Measurements from ENCODE around the gene B9D1.

- TF ChIP-seq POLR2AphosphoS5 (IDR thresholded peaks at IDR 0.05; ENCODE audit: low read depth, low read length), result peak; percentile 92
- peak; percentile 93 for TF ChIP-seq MXI1 (IDR thresholded peaks at IDR 0.05; ENCODE audit: low read depth, low read length)
- no peak for TF ChIP-seq EZH2phosphoT487 (IDR thresholded peaks at IDR 0.05; ENCODE audit: borderline replicate concordance, low read depth)
- TF ChIP-seq CTCF (IDR thresholded peaks at IDR 0.05), result 0 out of 2 replicates have a peak, but pooled peaks have one; percentile 9
- no peak; the same call in 1 of the 2 replicates for TF ChIP-seq NFIC (IDR thresholded peaks at IDR 0.05; ENCODE audit: borderline replicate concordance)
- 0 out of 2 replicates have a peak, but pooled peaks have one; percentile 15 for TF ChIP-seq RCOR1 (IDR thresholded peaks at IDR 0.05; ENCODE audit: low read length)
- TF ChIP-seq JUND (IDR thresholded peaks at IDR 0.05), result no peak
- TF ChIP-seq TAF1 (IDR thresholded peaks at IDR 0.05; ENCODE audit: borderline replicate concordance, low read depth, low read length), result peak; percentile 86
- TF ChIP-seq RFX5 (IDR thresholded peaks at IDR 0.05; ENCODE audit: low read length), result no peak; the same call in 1 of the 2 replicates
- TF ChIP-seq TEAD4 (IDR thresholded peaks at IDR 0.05; ENCODE audit: borderline replicate concordance, insufficient read depth), result no peak
- no peak; a peak in 1 of 4 replicates for TF ChIP-seq EP300 (IDR thresholded peaks at IDR 0.05; ENCODE audit: borderline replicate concordance in 1 of 2, low read depth in 1 of 2, low read length in 1 of 2)
- TF ChIP-seq, protein P1, sequence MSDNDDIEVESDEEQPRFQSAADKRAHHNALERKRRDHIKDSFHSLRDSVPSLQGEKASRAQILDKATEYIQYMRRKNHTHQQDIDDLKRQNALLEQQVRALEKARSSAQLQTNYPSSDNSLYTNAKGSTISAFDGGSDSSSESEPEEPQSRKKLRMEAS (IDR thresholded peaks at IDR 0.05; ENCODE audit: low read depth), result peak; percentile 69; the same call in 1 of the 2 replicates
- TF ChIP-seq SMC3 (IDR thresholded peaks at IDR 0.05; ENCODE audit: low read depth, low read length), result no peak
- no peak; the same call in 1 of the 2 replicates for TF ChIP-seq RAD21 (IDR thresholded peaks at IDR 0.05; ENCODE audit: low read length)
Observed at GRCh38 chr17:19377602-19378415, 15.3 kb upstream of the B9D1 start.

Measured in SK-N-SH (cell line).